Subcutaneous abdominal adipose tissue (tissue), 5 donors: ENCODE measurements around the gene LHX2.

ENCODE experiments used
- H3K27ac ChIP-seq: one replicate; pipeline ENCODE4 v1.7.0; 2013; ENCODE audit warnings: low read depth, mild to moderate bottlenecking, inconsistent platforms, low read length, moderate library complexity
- H3K27me3 ChIP-seq, 5 donors: one replicate each; pipeline ENCODE4 v1.7.0; 2013; ENCODE audit warnings: low read length in 5 of 5, inconsistent platforms in 1 of 5; ENCODE audit not compliant: control insufficient read depth in 5 of 5, insufficient read depth in 4 of 5
- H3K36me3 ChIP-seq, 5 donors: one replicate each; pipeline ENCODE4 v1.7.0; 2013; ENCODE audit warnings: low read length in 5 of 5; ENCODE audit not compliant: control insufficient read depth in 5 of 5, insufficient read depth in 5 of 5
- H3K4me1 ChIP-seq, 5 donors: one replicate each; pipeline ENCODE4 v1.7.0; 2013; ENCODE audit warnings: low read length in 5 of 5, mild to moderate bottlenecking in 3 of 5, moderate library complexity in 1 of 5; ENCODE audit not compliant: control insufficient read depth in 5 of 5, insufficient read depth in 5 of 5
- H3K4me3 ChIP-seq, 5 donors: one replicate each; pipeline ENCODE4 v1.7.0; 2013; ENCODE audit warnings: low read length in 5 of 5, low read depth in 1 of 5
- H3K9ac ChIP-seq, 5 donors: one replicate each; pipeline ENCODE4 v1.7.0; 2013; ENCODE audit warnings: low read length in 5 of 5, mild to moderate bottlenecking in 4 of 5, moderate library complexity in 3 of 5
- H3K9me3 ChIP-seq, 5 donors: one replicate each; pipeline ENCODE4 v1.7.0; 2013; ENCODE audit warnings: low read length in 5 of 5; ENCODE audit not compliant: control insufficient read depth in 5 of 5
- donor health status: healthy.
- donor health status: healthy.
- donor health status: healthy.
- donor health status: healthy.
- donor health status: healthy.

LHX2 gene

GRCh38 chr9:124018730-124019697, 7.4 kb downstream of the LHX2 start:
- Histone ChIP-seq H3K27ac (no peak overlapping the region), H3K4me3 (peak overlapping the region in 4 of 5 donors; percentile 14 to 52 (median 30)), H3K9ac (no peak overlapping the region), H3K27me3 (peaks cover 80 to 97% (median 86%) of the 10 kb centered on the region in 5 donors), H3K9me3 (no peaks in the 10 kb centered on the region), H3K36me3 (no peaks in the 10 kb centered on the region), H3K4me1 (peaks cover 0 to 51% (median 35%) of the 10 kb centered on the region in 5 donors)

- peaks cover 76 to 97% (median 85%) of the 10 kb centered on the region in 5 donors for H3K27me3 ChIP-seq
- no peaks in the 10 kb centered on the region for H3K9me3 ChIP-seq
- H3K4me1 ChIP-seq = peaks cover 0 to 49% (median 35%) of the 10 kb centered on the region in 5 donors
- no peaks in the 10 kb centered on the region for H3K36me3 ChIP-seq
- no peak overlapping the region for H3K9ac ChIP-seq
- no peak overlapping the region for H3K27ac ChIP-seq
- H3K4me3 ChIP-seq = no peak overlapping the region
Observed at GRCh38 chr9:124019771-124020519, 8.4 kb downstream of the LHX2 start.

GRCh38 chr9:124020520-124021384, 9.2 kb downstream of the LHX2 start:
- Histone ChIP-seq H3K27me3 (peaks cover 68 to 89% (median 78%) of the 10 kb centered on the region in 5 donors), H3K4me1 (peaks cover 0 to 41% (median 30%) of the 10 kb centered on the region in 5 donors), H3K4me3 (no peak overlapping the region), H3K9ac (no peak overlapping the region), H3K36me3 (no peaks in the 10 kb centered on the region), H3K9me3 (no peaks in the 10 kb centered on the region), H3K27ac (no peak overlapping the region)

GRCh38 chr9:124021385-124021769, 9.8 kb downstream of the LHX2 start:
- H3K36me3 ChIP-seq = no peaks in the 10 kb centered on the region
- H3K27ac ChIP-seq = no peak overlapping the region
- H3K4me3 ChIP-seq = no peak overlapping the region
- peaks cover 0 to 37% (median 27%) of the 10 kb centered on the region in 5 donors for H3K4me1 ChIP-seq
- H3K9ac ChIP-seq = no peak overlapping the region
- H3K9me3 ChIP-seq = no peaks in the 10 kb centered on the region
- H3K27me3 ChIP-seq = peaks cover 67 to 85% (median 74%) of the 10 kb centered on the region in 5 donors

- Histone ChIP-seq H3K27ac (no peak overlapping the region), H3K9ac (no peak overlapping the region), H3K27me3 (peaks cover 56 to 74% (median 63%) of the 10 kb centered on the region in 5 donors), H3K4me1 (peaks cover 0 to 26% (median 17%) of the 10 kb centered on the region in 5 donors), H3K4me3 (no peak overlapping the region), H3K36me3 (no peaks in the 10 kb centered on the region), H3K9me3 (no peaks in the 10 kb centered on the region)
Observed at GRCh38 chr9:124022201-124023121, 10.9 kb downstream of the LHX2 start.

- H3K27ac ChIP-seq = no peak overlapping the region
- H3K9me3 ChIP-seq = no peaks in the 10 kb centered on the region
- no peak overlapping the region for H3K4me3 ChIP-seq
- H3K4me1 ChIP-seq = peaks cover 0 to 12% (median 6%) of the 10 kb centered on the region in 5 donors
- peaks cover 43 to 62% (median 54%) of the 10 kb centered on the region in 5 donors for H3K27me3 ChIP-seq
- H3K9ac ChIP-seq = no peak overlapping the region
- H3K36me3 ChIP-seq = no peaks in the 10 kb centered on the region
Observed at GRCh38 chr9:124024107-124024506, 12.5 kb downstream of the LHX2 start.

- H3K27me3 ChIP-seq = peaks cover 24 to 52% (median 25%) of the 10 kb centered on the region in 5 donors
Observed at GRCh38 chr9:124029617-124030016, 18.0 kb downstream of the LHX2 start.

GRCh38 chr9:124030969-124031451, 19.4 kb downstream of the LHX2 start:
- Histone ChIP-seq H3K27ac (no peak overlapping the region), H3K9ac (no peak overlapping the region), H3K27me3 (peaks cover 25 to 60% (median 35%) of the 10 kb centered on the region in 5 donors), H3K4me1 (peaks cover 0 to 5% (median 4%) of the 10 kb centered on the region in 5 donors), H3K9me3 (no peaks in the 10 kb centered on the region), H3K36me3 (no peaks in the 10 kb centered on the region), H3K4me3 (no peak overlapping the region)

More at GRCh38 chr9:124029617-124030016, 18.0 kb downstream of the LHX2 start:
- H3K9me3 ChIP-seq = no peaks in the 10 kb centered on the region
- no peak overlapping the region for H3K4me3 ChIP-seq
- H3K36me3 ChIP-seq = no peaks in the 10 kb centered on the region
- H3K9ac ChIP-seq = no peak overlapping the region
- peaks cover 0 to 5% (median 4%) of the 10 kb centered on the region in 5 donors for H3K4me1 ChIP-seq
- no peak overlapping the region for H3K27ac ChIP-seq
